ENCODE measurements around the gene MTHFR.

- TF ChIP-seq, protein P1, sequence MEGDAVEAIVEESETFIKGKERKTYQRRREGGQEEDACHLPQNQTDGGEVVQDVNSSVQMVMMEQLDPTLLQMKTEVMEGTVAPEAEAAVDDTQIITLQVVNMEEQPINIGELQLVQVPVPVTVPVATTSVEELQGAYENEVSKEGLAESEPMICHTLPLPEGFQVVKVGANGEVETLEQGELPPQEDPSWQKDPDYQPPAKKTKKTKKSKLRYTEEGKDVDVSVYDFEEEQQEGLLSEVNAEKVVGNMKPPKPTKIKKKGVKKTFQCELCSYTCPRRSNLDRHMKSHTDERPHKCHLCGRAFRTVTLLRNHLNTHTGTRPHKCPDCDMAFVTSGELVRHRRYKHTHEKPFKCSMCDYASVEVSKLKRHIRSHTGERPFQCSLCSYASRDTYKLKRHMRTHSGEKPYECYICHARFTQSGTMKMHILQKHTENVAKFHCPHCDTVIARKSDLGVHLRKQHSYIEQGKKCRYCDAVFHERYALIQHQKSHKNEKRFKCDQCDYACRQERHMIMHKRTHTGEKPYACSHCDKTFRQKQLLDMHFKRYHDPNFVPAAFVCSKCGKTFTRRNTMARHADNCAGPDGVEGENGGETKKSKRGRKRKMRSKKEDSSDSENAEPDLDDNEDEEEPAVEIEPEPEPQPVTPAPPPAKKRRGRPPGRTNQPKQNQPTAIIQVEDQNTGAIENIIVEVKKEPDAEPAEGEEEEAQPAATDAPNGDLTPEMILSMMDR (IDR thresholded peaks at IDR 0.05) = no peak
- TF ChIP-seq POLR2A (IDR thresholded peaks at IDR 0.05) = no peak
Observed at GRCh38 chr1:11772458-11772857, 33.3 kb downstream of the MTHFR start.

Measured in vagina (tissue), 2 donors.